ENCODE results near the gene ZNF142. TPM values are rescaled to one million over a fixed set of nuclear protein-coding genes. Genes with fewer than 3 reads are reported as not detected.

The ZNF142 gene
- total RNA-seq, 1 experiment from 2014 or later = 29.2 TPM

- Histone ChIP-seq H3K27me3 (ENCODE audit: insufficient read depth, low read length) (no peaks in the 10 kb centered on the region), H3K9me3 (ENCODE audit: control insufficient read depth in 1 of 2, insufficient read depth in 1 of 2, low read depth in 1 of 2, low read length in 2 of 2) (no peaks in the 10 kb centered on the region), H3K9me2 (ENCODE audit: insufficient read depth) (no peaks in the 10 kb centered on the region), H4K20me1 (ENCODE audit: insufficient read depth) (no peaks in the 10 kb centered on the region), H3K36me3 (ENCODE audit: control insufficient read depth in 1 of 2, insufficient read depth in 2 of 2, low read length in 2 of 2) (peaks cover 0 to 9% of the 10 kb centered on the region in 2 experiments; a peak in 2 of 4 replicates), H2AFZ (ENCODE audit: low read depth, low read length, poor library complexity, severe bottlenecking) (no peak overlapping the region), H3K4me2 (ENCODE audit: low read length) (no peak overlapping the region), H3K9ac (ENCODE audit: low read length) (no peak overlapping the region), H3K4me1 (ENCODE audit: control insufficient read depth in 1 of 2, insufficient read depth in 2 of 2, low read length in 2 of 2) (peaks cover 0 to 4% of the 10 kb centered on the region in 2 experiments; a peak in 1 of 4 replicates), H3K79me2 (ENCODE audit: insufficient read depth, low read length) (no peaks in the 10 kb centered on the region), H3K4me3 (replicated peaks in 1 of 2; ENCODE audit: low read depth in 1 of 2, low read length in 2 of 2) (no peak overlapping the region), H3K27ac (ENCODE audit: low read depth, low read length) (no peak overlapping the region)
- no peak for ATAC-seq
- intact Hi-C loops (cut with micrococcal nuclease) = no loop called here
- TF ChIP-seq, protein P1, sequence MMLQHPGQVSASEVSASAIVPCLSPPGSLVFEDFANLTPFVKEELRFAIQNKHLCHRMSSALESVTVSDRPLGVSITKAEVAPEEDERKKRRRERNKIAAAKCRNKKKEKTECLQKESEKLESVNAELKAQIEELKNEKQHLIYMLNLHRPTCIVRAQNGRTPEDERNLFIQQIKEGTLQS (IDR thresholded peaks at IDR 0.05) = no peak
- RAD21 ChIA-PET (ENCODE audit: low non-redundant PET in 1 of 2, low total read pairs in 2 of 2, uncharacterized antibody in 2 of 2, unreplicated experiment in 2 of 2) = no interaction called here
- BruUV-seq (replicated peaks) = no TSS peak
- POLR2A ChIA-PET = no interaction called here
- CTCF ChIA-PET = interaction anchor here (2.2 kb wide), 1 partner anchor 8 kb away, joined by 6 read pairs; no protein-coding TSS in a partner anchor
- DNase-seq (ENCODE audit: low read depth, low spot score) = no peak
These were observed 19.7 kb upstream of the ZNF142 start for GRCh38 chr2:218679119-218679518.

DNA sequence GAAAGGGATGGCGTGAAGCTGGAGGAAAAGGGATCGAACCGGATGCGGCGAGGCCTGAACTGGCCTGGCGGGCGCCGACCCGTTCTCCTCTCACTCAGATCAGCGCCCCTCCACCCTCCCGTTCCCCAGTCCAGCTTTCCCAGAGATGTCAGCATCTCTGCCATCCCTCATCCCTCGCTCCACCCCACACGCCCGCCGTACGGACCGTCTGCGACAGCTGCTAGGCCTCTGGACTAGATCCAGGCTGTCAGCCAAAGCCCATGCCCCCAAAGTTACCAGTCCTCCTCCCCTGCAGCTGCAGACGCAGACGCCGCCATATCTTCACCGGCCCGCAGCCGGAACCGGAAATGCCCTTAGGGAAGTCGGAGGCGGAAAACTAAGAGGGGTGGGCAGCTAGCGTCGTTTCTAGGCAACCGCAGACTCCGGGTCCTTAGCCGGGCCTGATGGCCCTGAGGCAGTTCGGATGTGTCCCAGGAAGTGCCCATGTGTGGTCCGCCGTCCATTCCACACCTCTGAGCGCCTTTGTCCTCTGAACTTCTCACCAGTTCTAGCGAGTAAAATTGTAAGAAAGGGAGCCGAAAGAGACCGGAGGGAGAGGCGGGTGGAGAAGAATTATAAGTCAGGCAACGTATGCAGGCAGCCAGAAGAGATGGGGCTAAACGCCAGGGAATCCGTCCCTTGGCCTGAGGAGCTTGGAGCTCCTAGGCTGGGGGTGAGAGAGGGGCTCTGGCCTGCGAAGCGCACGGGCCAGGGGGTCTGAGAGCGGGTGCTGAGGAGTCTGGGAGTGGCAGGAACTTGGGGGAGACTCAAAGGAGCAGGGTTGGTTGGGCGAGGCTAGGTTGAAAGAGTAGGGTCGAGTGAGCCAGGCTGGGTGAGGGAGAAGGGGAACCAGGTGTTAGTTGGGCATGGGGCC is 12.5 kb upstream of the ZNF142 start, which contains the start of the genes RNF25 and STK36:
Gene RNF25 (minus strand): TSS at position 349 of the 913 bp plus-strand sequence. CDS start 32 bp downstream, at position 317.
Gene STK36 (plus strand): TSS at position 433 of the 913 bp plus-strand sequence. CDS start 744 bp downstream, outside the sequence.
- peak within 1 kb of the TSS; percentile 74 for H3K27ac ChIP-seq (ENCODE audit: low read depth, low read length)
- BruUV-seq (replicated peaks) = no TSS peak
- no peaks in the 10 kb centered on the region for H3K9me2 ChIP-seq (ENCODE audit: insufficient read depth)
- H3K4me3 ChIP-seq (replicated peaks in 1 of 2; ENCODE audit: low read depth in 1 of 2, low read length in 2 of 2) = peak within 1 kb of the TSS; percentile 74 to 89
- ChIA-PET RAD21 (ENCODE audit: low non-redundant PET in 1 of 2, low total read pairs in 2 of 2, uncharacterized antibody in 2 of 2, unreplicated experiment in 2 of 2) (interaction anchor here in 1 of 2 experiments (0.9 to 1.6 kb wide), 2 partner anchors 12 to 176 kb away, joined by 3 to 5 read pairs; partner anchors contain the start of genes BCS1L and ZNF142), POLR2A (interaction anchor here (0.6 to 2.3 kb wide), 2 partner anchors 12 to 77 kb away, joined by 9 to 20 read pairs; partner anchors contain the start of genes BCS1L and ZNF142), CTCF (interaction anchor here (0.7 to 2.0 kb wide), 6 partner anchors 13 to 226 kb away, joined by 3 to 14 read pairs (median 5); partner anchors contain the start of genes BCS1L, TTLL4 and ZNF142)
- peak within 1 kb of the TSS; percentile 71 for H3K9ac ChIP-seq (ENCODE audit: low read length)
- H2AFZ ChIP-seq (ENCODE audit: low read depth, low read length, poor library complexity, severe bottlenecking) = peak within 1 kb of the TSS; percentile 24
- peaks cover 11 to 13% of the 10 kb centered on the region in 2 experiments; a peak in 2 of 4 replicates for H3K4me1 ChIP-seq (ENCODE audit: control insufficient read depth in 1 of 2, insufficient read depth in 2 of 2, low read length in 2 of 2)
- no peaks in the 10 kb centered on the region for H4K20me1 ChIP-seq (ENCODE audit: insufficient read depth)
- DNase-seq (ENCODE audit: low read depth, low spot score) (peak; percentile 78), ATAC-seq (peak; percentile 96)
- H3K9me3 ChIP-seq (ENCODE audit: control insufficient read depth in 1 of 2, insufficient read depth in 1 of 2, low read depth in 1 of 2, low read length in 2 of 2) = no peaks in the 10 kb centered on the region
- H3K27me3 ChIP-seq (ENCODE audit: insufficient read depth, low read length) = no peaks in the 10 kb centered on the region
- intact Hi-C loops (cut with micrococcal nuclease) = no loop called here
- peaks cover 11 to 15% of the 10 kb centered on the region in 2 experiments; a peak in 3 of 4 replicates for H3K36me3 ChIP-seq (ENCODE audit: control insufficient read depth in 1 of 2, insufficient read depth in 2 of 2, low read length in 2 of 2)
- peaks cover 33% of the 10 kb centered on the region for H3K79me2 ChIP-seq (ENCODE audit: insufficient read depth, low read length)
- peak within 1 kb of the TSS; percentile 81 for H3K4me2 ChIP-seq (ENCODE audit: low read length)
- TF ChIP-seq MAX (IDR thresholded peaks at IDR 0.05) (peak; percentile 68), CBX3 (IDR thresholded peaks at IDR 0.05; ENCODE audit: low read depth) (no peak; the same call in 1 of the 2 replicates), RAD21 (IDR thresholded peaks at IDR 0.05; ENCODE audit: low read depth) (no peak), ELF1 (IDR thresholded peaks at IDR 0.05; ENCODE audit: borderline replicate concordance, low read depth) (peak; percentile 58; the same call in 1 of the 2 replicates), SIN3A (IDR thresholded peaks at IDR 0.05; ENCODE audit: low read depth) (peak; percentile 95; the same call in 1 of the 2 replicates), EZH2 (IDR thresholded peaks at IDR 0.05) (no peak), EGR1 (IDR thresholded peaks at IDR 0.05; ENCODE audit: low read depth) (peak; percentile 52), SRF (IDR thresholded peaks at IDR 0.05; ENCODE audit: low read depth) (peak; percentile 62; the same call in 1 of the 2 replicates), EZH2phosphoT487 (IDR thresholded peaks at IDR 0.05; ENCODE audit: borderline replicate concordance) (no peak)
- TF ChIP-seq, protein P1 (IDR thresholded peaks at IDR 0.05) = no peak
- TF ChIP-seq, protein P2, sequence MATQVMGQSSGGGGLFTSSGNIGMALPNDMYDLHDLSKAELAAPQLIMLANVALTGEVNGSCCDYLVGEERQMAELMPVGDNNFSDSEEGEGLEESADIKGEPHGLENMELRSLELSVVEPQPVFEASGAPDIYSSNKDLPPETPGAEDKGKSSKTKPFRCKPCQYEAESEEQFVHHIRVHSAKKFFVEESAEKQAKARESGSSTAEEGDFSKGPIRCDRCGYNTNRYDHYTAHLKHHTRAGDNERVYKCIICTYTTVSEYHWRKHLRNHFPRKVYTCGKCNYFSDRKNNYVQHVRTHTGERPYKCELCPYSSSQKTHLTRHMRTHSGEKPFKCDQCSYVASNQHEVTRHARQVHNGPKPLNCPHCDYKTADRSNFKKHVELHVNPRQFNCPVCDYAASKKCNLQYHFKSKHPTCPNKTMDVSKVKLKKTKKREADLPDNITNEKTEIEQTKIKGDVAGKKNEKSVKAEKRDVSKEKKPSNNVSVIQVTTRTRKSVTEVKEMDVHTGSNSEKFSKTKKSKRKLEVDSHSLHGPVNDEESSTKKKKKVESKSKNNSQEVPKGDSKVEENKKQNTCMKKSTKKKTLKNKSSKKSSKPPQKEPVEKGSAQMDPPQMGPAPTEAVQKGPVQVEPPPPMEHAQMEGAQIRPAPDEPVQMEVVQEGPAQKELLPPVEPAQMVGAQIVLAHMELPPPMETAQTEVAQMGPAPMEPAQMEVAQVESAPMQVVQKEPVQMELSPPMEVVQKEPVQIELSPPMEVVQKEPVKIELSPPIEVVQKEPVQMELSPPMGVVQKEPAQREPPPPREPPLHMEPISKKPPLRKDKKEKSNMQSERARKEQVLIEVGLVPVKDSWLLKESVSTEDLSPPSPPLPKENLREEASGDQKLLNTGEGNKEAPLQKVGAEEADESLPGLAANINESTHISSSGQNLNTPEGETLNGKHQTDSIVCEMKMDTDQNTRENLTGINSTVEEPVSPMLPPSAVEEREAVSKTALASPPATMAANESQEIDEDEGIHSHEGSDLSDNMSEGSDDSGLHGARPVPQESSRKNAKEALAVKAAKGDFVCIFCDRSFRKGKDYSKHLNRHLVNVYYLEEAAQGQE (IDR thresholded peaks at IDR 0.05; ENCODE audit: low read depth) = no peak
